SK-N-SH treated with all-trans-retinoic acid at 6 μM for 48 hours (cell line): ENCODE data around the gene CNGA2.

Experiments
- CREB5 ChIP-seq: fragments of 250-450 bp; sonication (Bioruptor Pico); IDR thresholded peaks from 2 replicates; pipeline ENCODE4 v1.5.1; 2020; ENCODE audit warnings: low read depth, mild to moderate bottlenecking, moderate library complexity
- CSDC2 ChIP-seq: fragments of 250-450 bp; sonication (Bioruptor Pico); IDR thresholded peaks from 2 replicates; pipeline ENCODE4 v1.5.0; 2020; ENCODE audit warnings: mild to moderate bottlenecking, moderate library complexity
- ISL1 ChIP-seq: fragments of 250-450 bp; sonication (Bioruptor Pico); IDR thresholded peaks from 2 replicates; pipeline ENCODE4 v2.1.2; 2022; ENCODE audit warnings: mild to moderate bottlenecking, moderate library complexity
- OSR1 ChIP-seq: fragments of 250-450 bp; sonication (Bioruptor Pico); IDR thresholded peaks from 2 replicates; pipeline ENCODE4 v1.8.0; 2022; ENCODE audit warnings: moderate library complexity, mild to moderate bottlenecking, inconsistent platforms
- PATZ1 ChIP-seq: fragments of 250-450 bp; sonication (Bioruptor Pico); IDR thresholded peaks from 2 replicates; pipeline ENCODE4 v1.8.0; 2020; ENCODE audit warnings: mild to moderate bottlenecking, moderate library complexity, borderline replicate concordance
- PPARA ChIP-seq: fragments of 250-450 bp; sonication (Bioruptor Pico); IDR thresholded peaks from 2 replicates; pipeline ENCODE4 v1.5.0; 2020; ENCODE audit warnings: mild to moderate bottlenecking, borderline replicate concordance
- RARB ChIP-seq: fragments of 250-450 bp; sonication (Bioruptor Pico); IDR thresholded peaks from 2 replicates; pipeline ENCODE4 v1.8.0; 2021; ENCODE audit warnings: mild to moderate bottlenecking, moderate library complexity
- TCF4 ChIP-seq: fragments of 250-450 bp; sonication (Bioruptor Pico); IDR thresholded peaks from 2 replicates; pipeline ENCODE4 v1.8.0; 2021; ENCODE audit warnings: mild to moderate bottlenecking, moderate library complexity, borderline replicate concordance
- TSHZ2 ChIP-seq: fragments of 250-450 bp; sonication (Bioruptor Pico); IDR thresholded peaks from 2 replicates; pipeline ENCODE4 v1.5.0; 2020; ENCODE audit warnings: mild to moderate bottlenecking, moderate library complexity
- ZFP30 ChIP-seq: fragments of 450-650 bp; formaldehyde crosslinking; IDR thresholded peaks from 2 replicates; pipeline ENCODE4 v1.5.0; 2022; ENCODE audit warnings: mild to moderate bottlenecking, moderate library complexity
- ZNF565 ChIP-seq: fragments of 450-650 bp; formaldehyde crosslinking; conservative IDR thresholded peaks from 2 replicates; pipeline ENCODE4 v1.5.0; 2020; ENCODE audit warnings: low read depth, mild to moderate bottlenecking, moderate library complexity

GRCh38 chrX:151738751-151739150 is 4.2 kb downstream of the CNGA2 start:
- TF ChIP-seq ZFP30 (no peak), PPARA (CRISPR knock-in tag) (no peak), OSR1 (no peak), TCF4 (CRISPR knock-in tag) (no peak), PATZ1 (CRISPR knock-in tag) (no peak), ZNF565 (CRISPR knock-in tag) (no peak), CREB5 (CRISPR knock-in tag) (no peak), TSHZ2 (no peak), ISL1 (CRISPR knock-in tag) (no peak), CSDC2 (CRISPR knock-in tag) (no peak), RARB (CRISPR knock-in tag) (no peak)
